ENCODE measurements around the gene LRMDA. TPM values are rescaled to one million over a fixed set of nuclear protein-coding genes. Genes with fewer than 3 reads are reported as not detected.

Gene LRMDA
- total and polyA plus RNA-seq, 2 of the 8 experiments (the other 6 are each of a cell fraction or from before 2014, with no cell fraction given), result 0.86 to 2.8 TPM

DNA sequence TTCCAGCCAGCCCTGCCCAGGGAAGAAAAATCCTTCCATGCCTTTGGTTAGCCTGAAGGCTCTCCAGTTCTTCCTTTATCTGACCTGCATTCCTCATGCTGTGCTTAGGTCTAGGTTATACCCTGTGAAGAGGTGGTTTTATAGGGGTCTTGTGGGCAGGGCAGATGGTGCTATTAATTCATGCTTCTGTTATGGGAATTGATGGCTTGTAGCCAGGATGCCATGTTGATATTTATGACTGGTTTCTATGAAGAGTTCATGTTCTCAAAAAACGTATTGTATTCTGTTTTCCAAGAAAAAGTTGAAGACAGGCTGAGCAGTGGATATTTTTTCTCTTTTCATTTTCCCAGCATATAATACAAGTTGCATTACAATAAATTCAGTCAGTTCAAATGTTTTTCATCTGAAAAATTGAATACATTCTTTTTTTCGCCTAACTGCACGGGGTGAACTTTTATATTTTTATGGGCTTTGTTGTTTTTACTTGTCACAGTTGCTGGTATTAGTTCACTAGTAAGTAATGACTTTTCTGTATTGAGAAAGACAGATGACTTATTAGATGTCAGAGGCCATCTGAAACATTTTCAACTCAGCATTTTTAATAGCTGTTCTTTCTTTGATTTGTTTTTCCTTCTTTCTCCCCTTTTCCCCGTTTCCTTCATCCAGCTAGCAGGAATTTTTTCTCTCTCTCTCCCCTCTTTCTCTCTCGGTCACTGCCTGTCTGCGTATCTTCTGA lies 322.8 kb downstream of the LRMDA start:
- FAIRE-seq, result no peak
- Histone ChIP-seq H4K91ac (replicated peaks; ENCODE audit: insufficient read length, low read length) (no peak overlapping the region), H4K8ac (ENCODE audit: extremely low read depth, insufficient read depth, low read length) (no peak overlapping the region), H3K4ac (replicated peaks; ENCODE audit: insufficient read length, low read depth, low read length) (no peak overlapping the region), H4K5ac (ENCODE audit: insufficient read length, low read depth, low read length) (no peak overlapping the region), H3K79me2 (ENCODE audit: control insufficient read depth in 1 of 2, insufficient read depth in 2 of 2, low read length in 2 of 2) (no peaks in the 10 kb centered on the region), H2BK20ac (ENCODE audit: low read length) (no peak overlapping the region), H3K18ac (ENCODE audit: extremely low read depth, low read length) (no peak overlapping the region), H3K9ac (replicated peaks in 1 of 4; ENCODE audit: extremely low read depth in 1 of 4, low read depth in 3 of 4, low read length in 3 of 4) (no peak overlapping the region), H3K56ac (replicated peaks; ENCODE audit: insufficient read length, low read depth, low read length) (no peak overlapping the region), H2AFZ (ENCODE audit: low read length) (no peak overlapping the region), H3K4me3 (ENCODE audit: extremely low read depth in 1 of 4, insufficient read depth in 2 of 4, low read depth in 3 of 4, low read length in 4 of 4) (no peak overlapping the region), H2BK120ac (replicated peaks; ENCODE audit: low read depth, low read length) (no peak overlapping the region), H3K14ac (ENCODE audit: insufficient read length) (no peak overlapping the region), H2BK5ac (ENCODE audit: low read depth, low read length) (no peak overlapping the region), H3K9me3 (ENCODE audit: insufficient read depth in 2 of 2, low read depth in 1 of 2, low read length in 1 of 2) (peaks cover 0 to 20% of the 10 kb centered on the region in 2 experiments; a peak in 2 of 4 replicates), H2BK12ac (ENCODE audit: low read depth, low read length) (no peak overlapping the region), H3K23me2 (ENCODE audit: low read depth, low read length) (no peaks in the 10 kb centered on the region), H4K20me1 (replicated peaks in 1 of 2; ENCODE audit: control insufficient read depth in 1 of 2, insufficient read depth in 2 of 2, low read length in 2 of 2) (no peaks in the 10 kb centered on the region), H3K4me1 (replicated peaks in 1 of 4; ENCODE audit: control insufficient read depth in 3 of 4, insufficient read depth in 4 of 4, low read length in 3 of 4) (peaks cover 0 to 3% (median 0%) of the 10 kb centered on the region in 4 experiments; a peak in 1 of 7 replicates), H3K36me3 (ENCODE audit: control insufficient read depth in 2 of 4, insufficient read depth in 4 of 4, low read length in 3 of 4) (no peaks in the 10 kb centered on the region; a peak in 1 of 8 replicates), H3K4me2 (ENCODE audit: insufficient read depth in 1 of 2, low read depth in 2 of 2, low read length in 2 of 2) (no peak overlapping the region), H3K27me3 (replicated peaks in 1 of 4; ENCODE audit: control insufficient read depth in 3 of 4, extremely low read depth in 1 of 4, insufficient read depth in 3 of 4, low read length in 3 of 4) (no peaks in the 10 kb centered on the region), H3K79me1 (ENCODE audit: low read depth, low read length) (no peaks in the 10 kb centered on the region), H3K27ac (ENCODE audit: low read depth, low read length) (no peak overlapping the region), H2BK15ac (ENCODE audit: low read length) (no peak overlapping the region), H2AK5ac (ENCODE audit: low read depth, low read length) (no peak overlapping the region), H3K23ac (ENCODE audit: insufficient read length) (no peak overlapping the region)
- no peak for DNase-seq (ENCODE audit: low read depth in 1 of 2, low spot score in 2 of 2)
- 93% methylated on average over 6 of the region's 6 CpGs; no CpG with 5 or more reads in 1 of the 2 experiments for WGBS, 2 experiments (ENCODE audit: extremely low coverage in 1 of 2, insufficient coverage in 1 of 2, insufficient read length in 1 of 2, insufficient replicate concordance in 2 of 2, low coverage in 1 of 2, low lambda C conversion rate in 2 of 2, missing lambda C conversion rate in 1 of 2)
- no peak for TF ChIP-seq BCL11A (IDR thresholded peaks at IDR 0.05; ENCODE audit: low read depth in 2 of 2, low read length in 2 of 2)
- TF ChIP-seq TCF12 (IDR thresholded peaks at IDR 0.05; ENCODE audit: low read depth, low read length), result no peak
- TF ChIP-seq SIN3A (conservative IDR thresholded peaks at IDR 0.05 in 1 of 2, IDR thresholded peaks at IDR 0.05 in 1 of 2; ENCODE audit: low read depth in 1 of 2, low read length in 2 of 2), result no peak
- CTCF ChIA-PET (ENCODE audit: partially characterized antibody), result no interaction called here
- POLR2A ChIA-PET (ENCODE audit: partially characterized antibody), result no interaction called here
